ENCODE measurements around the gene AGPAT1.
A peak's percentile ranks its signal among the peaks of the same experiment; 100 is the strongest.
"Not testable (repeated sequence)": the region's sequence is repeated elsewhere in the genome, so short reads cannot be mapped to it uniquely, and the experiment has no call there.

The AGPAT1 gene, protein sequence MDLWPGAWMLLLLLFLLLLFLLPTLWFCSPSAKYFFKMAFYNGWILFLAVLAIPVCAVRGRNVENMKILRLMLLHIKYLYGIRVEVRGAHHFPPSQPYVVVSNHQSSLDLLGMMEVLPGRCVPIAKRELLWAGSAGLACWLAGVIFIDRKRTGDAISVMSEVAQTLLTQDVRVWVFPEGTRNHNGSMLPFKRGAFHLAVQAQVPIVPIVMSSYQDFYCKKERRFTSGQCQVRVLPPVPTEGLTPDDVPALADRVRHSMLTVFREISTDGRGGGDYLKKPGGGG

GRCh38 chr6:32175711-32176475, at the start of gene AGPAT1:
AGPAT1 (minus strand) TSS chr6:32176084; CDS start chr6:32171496, 4,588 bp downstream.
- Mint-ChIP-seq H3K4me3 (peak within 1 kb of the TSS; percentile 91), H3K9me3 (ENCODE audit: low read depth) (no peaks in the 10 kb centered on the region), H3K4me1 (ENCODE audit: low read depth) (peaks cover 73% of the 10 kb centered on the region), H3K27me3 (no peaks in the 10 kb centered on the region), H3K27ac (peak within 1 kb of the TSS; percentile 90), H3K36me3 (peaks cover 6% of the 10 kb centered on the region)

DNA sequence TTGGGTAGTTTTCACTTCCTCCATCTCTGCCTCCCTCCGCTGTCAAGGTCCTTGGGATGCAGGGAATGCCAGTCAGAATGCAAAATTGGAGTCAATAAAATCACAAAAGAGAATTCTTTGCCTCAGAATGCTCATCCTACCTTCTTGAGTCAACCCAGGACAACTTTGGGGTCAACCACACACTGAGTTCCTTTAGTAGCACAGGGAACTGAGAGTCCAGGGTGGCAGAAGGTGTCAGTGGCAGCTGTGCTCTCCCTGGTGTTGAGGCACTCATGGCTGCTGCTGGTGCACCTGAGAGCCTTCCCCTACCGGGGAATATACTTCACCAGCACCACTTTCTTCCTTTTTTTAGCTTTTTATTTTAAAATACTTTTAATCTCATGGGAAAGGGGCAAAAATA, 48.8 kb upstream of the AGPAT1 start:
- H3K27ac Mint-ChIP-seq = no peak overlapping the region
- H3K4me3 Mint-ChIP-seq = no peak overlapping the region
- H3K4me1 Mint-ChIP-seq (ENCODE audit: low read depth) = peaks cover 15% of the 10 kb centered on the region
- H3K36me3 Mint-ChIP-seq = no peaks in the 10 kb centered on the region
- no peaks in the 10 kb centered on the region for H3K27me3 Mint-ChIP-seq
- no peaks in the 10 kb centered on the region for H3K9me3 Mint-ChIP-seq (ENCODE audit: low read depth)

DNA sequence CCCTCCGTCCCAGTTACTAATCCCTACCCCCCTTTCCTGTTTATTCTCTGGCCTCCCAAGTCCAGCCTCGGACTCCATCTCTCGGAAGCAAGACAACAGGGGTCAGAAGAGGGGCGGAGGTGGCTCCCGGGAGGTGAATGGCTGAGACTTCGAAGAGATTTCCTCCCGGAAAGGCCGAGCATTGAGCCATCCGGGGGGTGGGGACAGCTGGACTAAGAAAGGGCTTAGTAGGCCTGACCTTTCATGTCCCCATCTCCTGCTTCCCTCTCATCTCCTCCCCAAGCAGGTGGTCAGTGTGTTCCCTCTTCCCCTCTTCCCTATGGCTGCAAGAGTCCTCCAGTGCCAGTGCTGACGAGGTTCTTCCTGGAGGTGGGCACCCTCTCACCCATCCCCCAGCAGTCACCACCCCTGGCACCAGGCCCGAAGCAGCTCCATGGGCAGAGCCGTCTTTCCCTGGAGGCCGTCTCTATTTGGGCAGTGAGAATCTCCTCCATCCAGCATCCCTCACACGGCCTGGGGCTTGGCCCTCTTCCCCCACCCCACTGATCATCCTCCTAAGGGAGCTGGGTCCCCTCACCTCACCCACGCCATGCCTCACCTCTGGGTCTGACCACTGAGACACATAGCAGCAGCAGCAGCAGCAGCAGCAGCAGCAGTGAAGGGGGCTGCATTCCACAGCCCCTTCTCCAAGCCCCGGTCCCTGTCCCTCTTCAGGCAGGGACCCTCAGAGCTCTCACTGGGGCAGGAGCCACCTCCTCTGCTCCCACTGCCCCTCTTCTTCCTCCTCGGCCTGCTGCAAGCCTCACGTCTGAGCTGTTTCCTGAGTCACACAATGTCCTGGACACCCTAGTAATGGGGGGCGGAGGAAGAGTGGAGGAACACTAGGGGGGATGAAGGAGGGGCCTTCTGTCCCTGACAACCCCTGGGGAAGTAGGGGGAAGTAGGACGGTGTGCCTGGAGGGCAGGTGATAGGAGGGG, 47.7 kb upstream of the AGPAT1 start, which contains the start of gene NOTCH4:
NOTCH4 (minus strand) TSS at position 810 of the 978 bp plus-strand sequence; CDS start at position 671, 139 bp downstream.
- H3K27ac Mint-ChIP-seq = no peak within 1 kb of the TSS
- no peak within 1 kb of the TSS for H3K4me3 Mint-ChIP-seq
- H3K36me3 Mint-ChIP-seq = no peaks in the 10 kb centered on the region
- no peaks in the 10 kb centered on the region for H3K27me3 Mint-ChIP-seq
- no peaks in the 10 kb centered on the region for H3K9me3 Mint-ChIP-seq (ENCODE audit: low read depth)
- peaks cover 13% of the 10 kb centered on the region for H3K4me1 Mint-ChIP-seq (ENCODE audit: low read depth)

GRCh38 chr6:32222333-32223230, 46.7 kb upstream of the AGPAT1 start:
- Mint-ChIP-seq H3K27ac (no peak overlapping the region), H3K27me3 (peaks cover 1% of the 10 kb centered on the region), H3K36me3 (peaks cover under 1% of the 10 kb centered on the region), H3K4me3 (no peak overlapping the region), H3K4me1 (ENCODE audit: low read depth) (peaks cover 13% of the 10 kb centered on the region), H3K9me3 (ENCODE audit: low read depth) (no peaks in the 10 kb centered on the region)

DNA sequence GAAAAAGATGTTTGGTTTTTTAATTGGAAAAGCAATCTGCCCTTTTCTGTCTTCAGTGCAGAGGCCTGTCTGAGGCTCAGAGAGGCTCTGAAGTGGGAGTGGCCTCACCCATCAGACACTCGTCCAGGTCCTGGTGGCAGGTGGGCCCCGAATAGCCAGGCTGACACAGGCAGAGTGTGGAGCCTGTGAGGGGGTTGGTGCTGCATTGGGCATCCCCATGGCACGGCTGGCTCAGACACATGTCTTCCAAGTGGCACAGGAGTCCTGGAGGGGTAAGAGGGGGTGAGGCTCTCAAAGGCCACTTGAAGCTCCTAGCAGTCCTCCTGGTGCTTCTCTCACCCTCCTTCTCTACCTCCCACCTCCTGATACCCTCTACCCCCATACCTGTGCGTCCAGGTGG, 44.1 kb upstream of the AGPAT1 start:
- H3K27me3 Mint-ChIP-seq = peaks cover 2% of the 10 kb centered on the region
- H3K4me1 Mint-ChIP-seq (ENCODE audit: low read depth) = peaks cover 13% of the 10 kb centered on the region
- no peak overlapping the region for H3K4me3 Mint-ChIP-seq
- no peaks in the 10 kb centered on the region for H3K9me3 Mint-ChIP-seq (ENCODE audit: low read depth)
- H3K27ac Mint-ChIP-seq = no peak overlapping the region
- H3K36me3 Mint-ChIP-seq = peaks cover 2% of the 10 kb centered on the region

- Mint-ChIP-seq H3K4me1 (ENCODE audit: low read depth) (peaks cover 10% of the 10 kb centered on the region), H3K36me3 (peaks cover 2% of the 10 kb centered on the region), H3K9me3 (ENCODE audit: low read depth) (no peaks in the 10 kb centered on the region), H3K4me3 (no peak overlapping the region), H3K27ac (no peak overlapping the region), H3K27me3 (peaks cover 2% of the 10 kb centered on the region)
These were observed 42.3 kb upstream of the AGPAT1 start for GRCh38 chr6:32218167-32218566.

- no peaks in the 10 kb centered on the region for H3K4me1 Mint-ChIP-seq (ENCODE audit: low read depth)
These were observed 41.1 kb upstream of the AGPAT1 start for GRCh38 chr6:32216998-32217397.

DNA sequence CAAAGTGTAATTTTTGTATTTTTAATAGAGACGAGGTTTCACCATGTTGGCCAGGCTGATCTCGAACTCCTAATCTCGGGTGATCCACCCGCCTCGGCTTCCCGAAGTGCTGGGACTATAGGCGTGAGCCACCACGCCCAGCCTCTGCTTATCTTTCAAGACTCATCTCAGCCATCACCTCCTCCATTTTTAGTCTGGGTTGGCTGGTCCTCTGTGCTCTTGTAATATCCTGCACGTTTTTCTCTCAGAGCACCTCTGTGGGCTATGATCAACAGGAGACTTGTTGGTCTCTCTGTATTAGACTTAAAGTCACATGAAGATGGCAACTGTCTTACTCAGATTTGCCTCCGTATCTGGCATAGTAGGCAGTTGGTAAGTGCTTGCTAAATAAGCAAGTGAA, 40.4 kb upstream of the AGPAT1 start:
- H3K36me3 Mint-ChIP-seq = peaks cover 2% of the 10 kb centered on the region
- H3K9me3 Mint-ChIP-seq (ENCODE audit: low read depth) = no peaks in the 10 kb centered on the region
- no peaks in the 10 kb centered on the region for H3K4me1 Mint-ChIP-seq (ENCODE audit: low read depth)
- H3K27ac Mint-ChIP-seq = no peak overlapping the region
- no peak overlapping the region for H3K4me3 Mint-ChIP-seq
- H3K27me3 Mint-ChIP-seq = peaks cover 2% of the 10 kb centered on the region

More at GRCh38 chr6:32216998-32217397, 41.1 kb upstream of the AGPAT1 start:
- H3K27me3 Mint-ChIP-seq = peaks cover 2% of the 10 kb centered on the region
- H3K4me3 Mint-ChIP-seq = no peak overlapping the region
- H3K36me3 Mint-ChIP-seq = peaks cover 2% of the 10 kb centered on the region
- H3K9me3 Mint-ChIP-seq (ENCODE audit: low read depth) = no peaks in the 10 kb centered on the region
- no peak overlapping the region for H3K27ac Mint-ChIP-seq

DNA sequence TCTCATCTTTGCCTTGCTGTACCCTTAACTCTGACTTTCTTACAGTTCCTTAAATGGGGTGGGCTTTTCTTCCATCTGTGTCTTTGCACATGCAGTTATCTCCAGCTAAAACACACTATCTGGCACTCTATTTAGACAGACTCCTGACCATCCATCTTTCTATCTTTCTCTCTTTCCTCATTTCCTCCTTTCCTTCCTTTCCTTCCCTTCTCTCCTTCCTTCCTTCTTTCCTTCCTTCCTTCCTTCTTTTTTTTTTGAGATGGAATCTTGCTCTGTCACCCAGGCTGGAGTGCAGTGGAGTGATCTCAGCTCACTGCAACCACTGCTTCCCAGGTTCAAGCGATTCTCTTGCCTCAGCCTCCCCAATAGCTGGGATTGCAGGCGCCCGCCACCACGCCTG, 39.7 kb upstream of the AGPAT1 start:
- Mint-ChIP-seq H3K27ac (no peak overlapping the region), H3K36me3 (peaks cover 2% of the 10 kb centered on the region), H3K27me3 (peaks cover 2% of the 10 kb centered on the region), H3K4me3 (no peak overlapping the region), H3K4me1 (ENCODE audit: low read depth) (no peaks in the 10 kb centered on the region), H3K9me3 (ENCODE audit: low read depth) (no peaks in the 10 kb centered on the region)

GRCh38 chr6:32214126-32214525, 38.2 kb upstream of the AGPAT1 start:
- no peak overlapping the region for H3K4me3 Mint-ChIP-seq
- H3K27ac Mint-ChIP-seq = no peak overlapping the region

GRCh38 chr6:32213649-32214048, 37.8 kb upstream of the AGPAT1 start:
- peaks cover 2% of the 10 kb centered on the region for H3K36me3 Mint-ChIP-seq
- H3K4me1 Mint-ChIP-seq (ENCODE audit: low read depth) = no peaks in the 10 kb centered on the region
- no peaks in the 10 kb centered on the region for H3K9me3 Mint-ChIP-seq (ENCODE audit: low read depth)
- no peak overlapping the region for H3K27ac Mint-ChIP-seq
- peaks cover 2% of the 10 kb centered on the region for H3K27me3 Mint-ChIP-seq
- H3K4me3 Mint-ChIP-seq = no peak overlapping the region

More at GRCh38 chr6:32214126-32214525, 38.2 kb upstream of the AGPAT1 start:
- Mint-ChIP-seq H3K4me1 (ENCODE audit: low read depth) (no peaks in the 10 kb centered on the region), H3K9me3 (ENCODE audit: low read depth) (no peaks in the 10 kb centered on the region), H3K36me3 (peaks cover 2% of the 10 kb centered on the region), H3K27me3 (peaks cover 2% of the 10 kb centered on the region)

- H3K4me3 Mint-ChIP-seq = no peak overlapping the region
- H3K36me3 Mint-ChIP-seq = no peaks in the 10 kb centered on the region
- H3K27ac Mint-ChIP-seq = no peak overlapping the region
- no peaks in the 10 kb centered on the region for H3K4me1 Mint-ChIP-seq (ENCODE audit: low read depth)
- H3K9me3 Mint-ChIP-seq (ENCODE audit: low read depth) = no peaks in the 10 kb centered on the region
- no peaks in the 10 kb centered on the region for H3K27me3 Mint-ChIP-seq
These were observed 36.3 kb upstream of the AGPAT1 start for GRCh38 chr6:32212076-32212760.

DNA sequence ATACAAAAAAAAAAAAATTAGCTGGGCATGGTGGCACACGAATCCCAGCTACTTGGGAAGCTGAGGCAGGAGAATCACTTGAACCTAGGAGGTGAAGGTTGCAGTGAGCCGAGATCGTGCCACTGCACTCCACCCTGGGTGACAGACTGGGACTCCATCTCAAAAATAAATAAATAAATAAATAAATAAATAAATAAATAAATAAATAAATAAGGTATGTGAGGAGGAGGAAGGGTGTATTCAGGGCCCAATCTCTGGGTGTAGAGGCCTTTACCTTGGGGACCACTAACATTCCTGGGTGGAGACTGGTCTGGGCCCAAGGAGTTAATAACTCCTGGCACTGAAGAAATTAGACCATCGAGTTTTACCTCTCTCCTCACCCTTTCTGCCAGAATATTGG, 35.5 kb upstream of the AGPAT1 start:
- H3K4me1 Mint-ChIP-seq (ENCODE audit: low read depth); H3K36me3 Mint-ChIP-seq; H3K9me3 Mint-ChIP-seq (ENCODE audit: low read depth); H3K27ac Mint-ChIP-seq; H3K4me3 Mint-ChIP-seq; H3K27me3 Mint-ChIP-seq: not testable (repeated sequence)
